GM19328 (cell line): ENCODE measurements around the gene LENG8.

Experiments
- ATAC-seq: cut with Tn5 transposase; IDR thresholded peaks from one replicate; pipeline ENCODE4 v1.9.1; 2021; ENCODE audit warnings: mild to moderate bottlenecking, moderate library complexity; ENCODE audit not compliant: unreplicated experiment

The LENG8 gene

GRCh38 chr19:54422136-54422535 lies 26.9 kb upstream of the LENG8 start:
- no peak for ATAC-seq

- no peak for ATAC-seq
Measured at GRCh38 chr19:54424201-54424600, 24.8 kb upstream of the LENG8 start.

- ATAC-seq: no peak
Measured at GRCh38 chr19:54424660-54425381, 24.2 kb upstream of the LENG8 start.

- ATAC-seq: no peak
Measured at GRCh38 chr19:54425382-54425723, 23.6 kb upstream of the LENG8 start.

GRCh38 chr19:54426291-54426931 lies 22.6 kb upstream of the LENG8 start:
- no peak for ATAC-seq

- ATAC-seq: no peak
Measured at GRCh38 chr19:54427586-54427985, 21.4 kb upstream of the LENG8 start.

GRCh38 chr19:54428323-54429175 lies 20.4 kb upstream of the LENG8 start:
- ATAC-seq: no peak

GRCh38 chr19:54429176-54429495 lies 19.9 kb upstream of the LENG8 start:
- no peak for ATAC-seq

- ATAC-seq: no peak
Measured at GRCh38 chr19:54429545-54430227, 19.3 kb upstream of the LENG8 start.

- ATAC-seq: no peak
Measured at GRCh38 chr19:54430306-54431254, 18.4 kb upstream of the LENG8 start.

- ATAC-seq: no peak
Measured at GRCh38 chr19:54431255-54431838, 17.7 kb upstream of the LENG8 start.

- no peak for ATAC-seq
Measured at GRCh38 chr19:54432144-54432738, 16.8 kb upstream of the LENG8 start.

GRCh38 chr19:54433697-54434096 lies 15.3 kb upstream of the LENG8 start:
- ATAC-seq: no peak

GRCh38 chr19:54434112-54434872 lies 14.7 kb upstream of the LENG8 start:
- no peak for ATAC-seq

- ATAC-seq: no peak
Measured at GRCh38 chr19:54434873-54435214, 14.2 kb upstream of the LENG8 start.

- ATAC-seq: no peak
Measured at GRCh38 chr19:54435551-54436016, 13.4 kb upstream of the LENG8 start.

GRCh38 chr19:54436031-54436523 lies 12.9 kb upstream of the LENG8 start:
- ATAC-seq: no peak

- no peak for ATAC-seq
Measured at GRCh38 chr19:54436628-54437252, 12.3 kb upstream of the LENG8 start.
